MM.1S (cell line): ENCODE results near the gene MST1R.

ENCODE experiments used
- DNase-seq: peaks from one replicate; pipeline ENCODE4 v3.0.0-alpha.2; 2015
- H2AFZ ChIP-seq: fragments of 300-600 bp; sonication (generic); 2 replicates; pipeline ENCODE4 v1.6.0; 2016; ENCODE audit warnings: antibody characterized with exemption, low read length
- H3F3A ChIP-seq: fragments of 300-600 bp; sonication (generic); 2 replicates; pipeline ENCODE4 v1.6.1; 2016; ENCODE audit warnings: mild to moderate bottlenecking, antibody characterized with exemption, low read length, moderate library complexity, mixed read lengths; ENCODE audit not compliant: insufficient read depth
- H3K27ac ChIP-seq: fragments of 300-600 bp; sonication (generic); 2 replicates; pipeline ENCODE4 v1.5.1; 2016; ENCODE audit warnings: mild to moderate bottlenecking, low read length
- H3K27me3 ChIP-seq: fragments of 300-600 bp; sonication (generic); replicated peaks from 2 replicates; pipeline ENCODE4 v1.6.0; 2016; ENCODE audit warnings: low read length; ENCODE audit not compliant: insufficient read depth
- H3K36me3 ChIP-seq: fragments of 300-600 bp; sonication (generic); replicated peaks from 2 replicates; pipeline ENCODE4 v1.6.1; 2016; ENCODE audit warnings: mild to moderate bottlenecking, low read length, mixed read lengths; ENCODE audit not compliant: insufficient read depth
- H3K4me1 ChIP-seq: fragments of 300-600 bp; sonication (generic); 2 replicates; pipeline ENCODE4 v1.6.1; 2016; ENCODE audit warnings: low read length, mixed read lengths
- H3K4me2 ChIP-seq: fragments of 300-600 bp; sonication (generic); 2 replicates; pipeline ENCODE4 v1.6.0; 2016; ENCODE audit warnings: low read depth, low read length
- H3K4me3 ChIP-seq: fragments of 300-600 bp; sonication (generic); 2 replicates; pipeline ENCODE4 v1.5.1; 2016; ENCODE audit warnings: low read length, mixed read lengths
- H3K79me2 ChIP-seq: fragments of 300-600 bp; sonication (generic); 2 replicates; pipeline ENCODE4 v1.6.1; 2016; ENCODE audit warnings: mixed run types, low read length, mixed read lengths
- H3K9ac ChIP-seq: fragments of 300-600 bp; sonication (generic); 2 replicates; pipeline ENCODE4 v1.6.1; 2016; ENCODE audit warnings: low read length, mixed read lengths
- H3K9me2 ChIP-seq: fragments of 300-600 bp; sonication (generic); replicated peaks from 2 replicates; pipeline ENCODE4 v1.6.1; 2016; ENCODE audit warnings: mild to moderate bottlenecking, low read length, mixed read lengths; ENCODE audit not compliant: insufficient read depth
- H3K9me3 ChIP-seq: fragments of 300-600 bp; sonication (generic); replicated peaks from 2 replicates; pipeline ENCODE4 v1.6.1; 2016; ENCODE audit warnings: mild to moderate bottlenecking, low read length, mixed read lengths; ENCODE audit not compliant: insufficient read depth
- H4K20me1 ChIP-seq: fragments of 300-600 bp; sonication (generic); 2 replicates; pipeline ENCODE4 v1.6.1; 2016; ENCODE audit warnings: mild to moderate bottlenecking, low read length, moderate library complexity, mixed read lengths; ENCODE audit not compliant: insufficient read depth
- EZH2 ChIP-seq: fragments of 300-600 bp; sonication (generic); optimal IDR thresholded peaks from 2 replicates; pipeline ENCODE3; 2017; ENCODE audit warnings: low read depth, mild to moderate bottlenecking, antibody characterized with exemption, low read length, mixed read lengths
- EZH2phosphoT487 ChIP-seq: fragments of 300-600 bp; sonication (generic); IDR thresholded peaks from 2 replicates; pipeline ENCODE4 v1.6.1; 2018; ENCODE audit warnings: antibody characterized with exemption, low read length
- TF ChIP-seq, protein P1 (sequence below): fragments of 300-600 bp; sonication (generic); IDR thresholded peaks from 2 replicates; pipeline ENCODE4 v1.5.1; 2016; ENCODE audit warnings: antibody characterized with exemption, low read length, mixed read lengths

MST1R gene

DNA sequence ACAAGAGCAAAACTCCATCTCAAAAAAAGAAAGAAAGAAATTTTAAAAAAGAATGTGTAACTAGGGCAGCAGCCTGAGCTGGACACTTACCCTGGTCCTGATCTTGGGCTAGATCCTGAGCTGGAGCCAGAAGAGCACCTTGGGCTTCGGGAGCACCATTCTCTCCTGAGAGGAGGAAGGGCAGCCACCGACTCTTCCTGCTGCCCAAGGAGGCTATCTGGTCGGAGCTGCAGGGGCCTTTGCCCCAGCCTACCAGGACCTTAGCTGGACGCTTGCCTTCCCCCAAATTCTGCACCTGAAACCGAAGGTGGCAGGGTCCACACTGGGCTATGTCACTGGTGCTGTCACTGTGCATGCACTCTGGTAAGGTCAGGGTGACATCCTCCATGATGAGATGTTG is 27.1 kb downstream of the MST1R start:
- H3K4me1 ChIP-seq: no peaks in the 10 kb centered on the region
- TF ChIP-seq EZH2phosphoT487 (no peak), EZH2 (no peak)
- TF ChIP-seq, protein P1, sequence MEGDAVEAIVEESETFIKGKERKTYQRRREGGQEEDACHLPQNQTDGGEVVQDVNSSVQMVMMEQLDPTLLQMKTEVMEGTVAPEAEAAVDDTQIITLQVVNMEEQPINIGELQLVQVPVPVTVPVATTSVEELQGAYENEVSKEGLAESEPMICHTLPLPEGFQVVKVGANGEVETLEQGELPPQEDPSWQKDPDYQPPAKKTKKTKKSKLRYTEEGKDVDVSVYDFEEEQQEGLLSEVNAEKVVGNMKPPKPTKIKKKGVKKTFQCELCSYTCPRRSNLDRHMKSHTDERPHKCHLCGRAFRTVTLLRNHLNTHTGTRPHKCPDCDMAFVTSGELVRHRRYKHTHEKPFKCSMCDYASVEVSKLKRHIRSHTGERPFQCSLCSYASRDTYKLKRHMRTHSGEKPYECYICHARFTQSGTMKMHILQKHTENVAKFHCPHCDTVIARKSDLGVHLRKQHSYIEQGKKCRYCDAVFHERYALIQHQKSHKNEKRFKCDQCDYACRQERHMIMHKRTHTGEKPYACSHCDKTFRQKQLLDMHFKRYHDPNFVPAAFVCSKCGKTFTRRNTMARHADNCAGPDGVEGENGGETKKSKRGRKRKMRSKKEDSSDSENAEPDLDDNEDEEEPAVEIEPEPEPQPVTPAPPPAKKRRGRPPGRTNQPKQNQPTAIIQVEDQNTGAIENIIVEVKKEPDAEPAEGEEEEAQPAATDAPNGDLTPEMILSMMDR: no peak
- no peaks in the 10 kb centered on the region for H3K27me3 ChIP-seq
- no peak overlapping the region for H3K4me2 ChIP-seq
- no peaks in the 10 kb centered on the region for H3F3A ChIP-seq
- no peak for DNase-seq
- no peaks in the 10 kb centered on the region for H3K9me3 ChIP-seq
- no peaks in the 10 kb centered on the region for H3K36me3 ChIP-seq
- H4K20me1 ChIP-seq: no peaks in the 10 kb centered on the region
- no peak overlapping the region for H3K27ac ChIP-seq
- H2AFZ ChIP-seq: no peak overlapping the region
- no peaks in the 10 kb centered on the region for H3K9me2 ChIP-seq
- no peaks in the 10 kb centered on the region for H3K79me2 ChIP-seq
- no peak overlapping the region for H3K9ac ChIP-seq
- H3K4me3 ChIP-seq: no peak overlapping the region

GRCh38 chr3:49873623-49874022 is 30.1 kb downstream of the MST1R start:
- TF ChIP-seq EZH2 (no peak), EZH2phosphoT487 (no peak)
- TF ChIP-seq, protein P1: no peak
- Histone ChIP-seq H3K27ac (no peak overlapping the region), H3K9ac (no peak overlapping the region), H3K36me3 (no peaks in the 10 kb centered on the region), H4K20me1 (no peaks in the 10 kb centered on the region), H3K4me3 (no peak overlapping the region), H3K4me2 (no peak overlapping the region), H3K27me3 (peaks cover 25% of the 10 kb centered on the region), H2AFZ (no peak overlapping the region), H3F3A (no peaks in the 10 kb centered on the region), H3K9me3 (no peaks in the 10 kb centered on the region), H3K79me2 (no peaks in the 10 kb centered on the region), H3K9me2 (no peaks in the 10 kb centered on the region), H3K4me1 (no peaks in the 10 kb centered on the region)
- DNase-seq: no peak

GRCh38 chr3:49872801-49873281 is 30.8 kb downstream of the MST1R start:
- Histone ChIP-seq H2AFZ (no peak overlapping the region), H3F3A (no peaks in the 10 kb centered on the region), H3K9me2 (no peaks in the 10 kb centered on the region), H3K4me1 (no peaks in the 10 kb centered on the region), H3K79me2 (no peaks in the 10 kb centered on the region), H3K4me3 (no peak overlapping the region), H4K20me1 (no peaks in the 10 kb centered on the region), H3K27me3 (peaks cover 27% of the 10 kb centered on the region), H3K27ac (no peak overlapping the region), H3K36me3 (no peaks in the 10 kb centered on the region), H3K9me3 (no peaks in the 10 kb centered on the region), H3K9ac (no peak overlapping the region), H3K4me2 (no peak overlapping the region)
- no peak for DNase-seq
- TF ChIP-seq EZH2phosphoT487 (no peak), EZH2 (no peak)
- TF ChIP-seq, protein P1: no peak
